Measurements from ENCODE around the gene PSAT1.

DNA sequence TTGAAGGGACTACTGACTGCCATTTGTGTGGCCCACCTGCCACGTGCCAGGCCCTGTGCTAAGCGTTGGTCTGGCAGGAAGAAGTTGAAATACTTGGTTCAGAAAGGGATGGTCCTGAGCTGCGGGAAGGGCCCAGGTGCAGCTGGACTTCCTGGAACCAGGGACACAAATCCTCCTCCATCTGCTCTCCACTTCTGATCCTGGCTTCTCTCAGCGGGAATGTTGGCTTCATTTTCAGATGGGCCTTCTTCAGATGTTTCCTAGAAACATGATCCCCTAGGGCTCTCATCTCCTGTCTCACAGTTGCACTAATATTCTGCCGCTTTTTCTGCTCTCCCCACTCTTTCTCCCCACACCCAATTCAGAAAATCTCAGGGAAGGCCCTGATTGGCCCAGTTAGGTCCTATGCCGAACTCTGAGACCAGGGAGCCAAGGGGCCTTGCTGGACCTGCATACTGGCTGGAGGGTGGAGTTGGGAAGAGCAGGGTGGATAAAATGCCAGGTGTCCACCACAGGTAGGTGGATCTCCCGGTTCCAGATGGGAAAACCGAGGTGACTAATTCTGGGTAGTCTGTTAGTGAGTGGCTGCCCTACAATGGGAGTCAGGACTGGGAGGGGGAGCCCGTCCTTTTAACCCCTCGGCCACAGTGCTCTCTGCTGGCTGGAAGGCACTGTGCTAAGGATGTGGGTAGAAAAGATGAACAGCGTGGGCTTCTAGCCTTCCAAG lies 19.4 kb downstream of the PSAT1 start:
- TF ChIP-seq, protein P1, sequence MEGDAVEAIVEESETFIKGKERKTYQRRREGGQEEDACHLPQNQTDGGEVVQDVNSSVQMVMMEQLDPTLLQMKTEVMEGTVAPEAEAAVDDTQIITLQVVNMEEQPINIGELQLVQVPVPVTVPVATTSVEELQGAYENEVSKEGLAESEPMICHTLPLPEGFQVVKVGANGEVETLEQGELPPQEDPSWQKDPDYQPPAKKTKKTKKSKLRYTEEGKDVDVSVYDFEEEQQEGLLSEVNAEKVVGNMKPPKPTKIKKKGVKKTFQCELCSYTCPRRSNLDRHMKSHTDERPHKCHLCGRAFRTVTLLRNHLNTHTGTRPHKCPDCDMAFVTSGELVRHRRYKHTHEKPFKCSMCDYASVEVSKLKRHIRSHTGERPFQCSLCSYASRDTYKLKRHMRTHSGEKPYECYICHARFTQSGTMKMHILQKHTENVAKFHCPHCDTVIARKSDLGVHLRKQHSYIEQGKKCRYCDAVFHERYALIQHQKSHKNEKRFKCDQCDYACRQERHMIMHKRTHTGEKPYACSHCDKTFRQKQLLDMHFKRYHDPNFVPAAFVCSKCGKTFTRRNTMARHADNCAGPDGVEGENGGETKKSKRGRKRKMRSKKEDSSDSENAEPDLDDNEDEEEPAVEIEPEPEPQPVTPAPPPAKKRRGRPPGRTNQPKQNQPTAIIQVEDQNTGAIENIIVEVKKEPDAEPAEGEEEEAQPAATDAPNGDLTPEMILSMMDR (conservative IDR thresholded peaks at IDR 0.05) = no peak
- TF ChIP-seq ZFX (IDR thresholded peaks at IDR 0.05) = no peak

All from C4-2B (cell line).